ENCODE measurements around the gene HGF.

Gene HGF

DNA sequence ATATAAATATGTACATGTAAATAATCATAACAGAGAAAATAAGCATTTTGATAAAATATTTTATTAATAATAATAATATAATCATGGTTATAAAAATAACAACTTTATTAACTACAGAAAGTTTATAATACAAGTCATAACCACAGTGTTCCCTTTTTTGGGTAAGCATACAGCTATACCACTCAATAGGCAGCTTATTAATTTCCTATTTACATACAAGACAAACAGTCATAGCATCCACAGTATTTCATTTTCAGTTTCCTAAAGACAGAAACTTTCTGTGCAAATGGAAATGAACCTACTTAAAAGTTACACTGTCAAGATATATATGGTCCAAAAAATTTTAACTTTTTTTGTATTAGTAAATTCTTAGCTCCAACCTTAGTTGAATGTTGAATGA lies 70.9 kb downstream of the HGF start:
- no peak for DNase-seq (ENCODE audit: low read depth, low spot score)
- Histone ChIP-seq H3K9ac (ENCODE audit: insufficient read length) (no peak overlapping the region), H3K4me3 (no peak overlapping the region), H3K27ac (no peak overlapping the region), H3K36me3 (ENCODE audit: insufficient read depth, low read length) (no peaks in the 10 kb centered on the region), H3K9me3 (ENCODE audit: low read depth, low read length) (no peaks in the 10 kb centered on the region)
- TF ChIP-seq POLR2AphosphoS5 (IDR thresholded peaks at IDR 0.05; ENCODE audit: borderline replicate concordance, low read depth, low read length) (no peak), FOXP2 (optimal IDR thresholded peaks at IDR 0.05; ENCODE audit: control extremely low read depth, extremely low read length, insufficient read depth) (no peak), EZH2 (IDR thresholded peaks at IDR 0.05) (no peak)

GRCh38 chr7:81694711-81695110 lies 75.1 kb downstream of the HGF start:
- H3K36me3 ChIP-seq (ENCODE audit: insufficient read depth, low read length) = no peaks in the 10 kb centered on the region
- DNase-seq (ENCODE audit: low read depth, low spot score) = no peak
- no peak for TF ChIP-seq EZH2 (IDR thresholded peaks at IDR 0.05)
- no peak for TF ChIP-seq FOXP2 (optimal IDR thresholded peaks at IDR 0.05; ENCODE audit: control extremely low read depth, extremely low read length, insufficient read depth)
- TF ChIP-seq POLR2AphosphoS5 (IDR thresholded peaks at IDR 0.05; ENCODE audit: borderline replicate concordance, low read depth, low read length) = no peak
- H3K4me3 ChIP-seq = no peak overlapping the region
- H3K9me3 ChIP-seq (ENCODE audit: low read depth, low read length) = no peaks in the 10 kb centered on the region
- H3K9ac ChIP-seq (ENCODE audit: insufficient read length) = no peak overlapping the region
- H3K27ac ChIP-seq = no peak overlapping the region

GRCh38 chr7:81693894-81694293 lies 76.0 kb downstream of the HGF start:
- Histone ChIP-seq H3K27ac (no peak overlapping the region), H3K9ac (ENCODE audit: insufficient read length) (no peak overlapping the region), H3K4me3 (no peak overlapping the region), H3K9me3 (ENCODE audit: low read depth, low read length) (no peaks in the 10 kb centered on the region), H3K36me3 (ENCODE audit: insufficient read depth, low read length) (no peaks in the 10 kb centered on the region)
- no peak for DNase-seq (ENCODE audit: low read depth, low spot score)
- TF ChIP-seq POLR2AphosphoS5 (IDR thresholded peaks at IDR 0.05; ENCODE audit: borderline replicate concordance, low read depth, low read length) = no peak
- no peak for TF ChIP-seq EZH2 (IDR thresholded peaks at IDR 0.05)
- TF ChIP-seq FOXP2 (optimal IDR thresholded peaks at IDR 0.05; ENCODE audit: control extremely low read depth, extremely low read length, insufficient read depth) = no peak

DNA sequence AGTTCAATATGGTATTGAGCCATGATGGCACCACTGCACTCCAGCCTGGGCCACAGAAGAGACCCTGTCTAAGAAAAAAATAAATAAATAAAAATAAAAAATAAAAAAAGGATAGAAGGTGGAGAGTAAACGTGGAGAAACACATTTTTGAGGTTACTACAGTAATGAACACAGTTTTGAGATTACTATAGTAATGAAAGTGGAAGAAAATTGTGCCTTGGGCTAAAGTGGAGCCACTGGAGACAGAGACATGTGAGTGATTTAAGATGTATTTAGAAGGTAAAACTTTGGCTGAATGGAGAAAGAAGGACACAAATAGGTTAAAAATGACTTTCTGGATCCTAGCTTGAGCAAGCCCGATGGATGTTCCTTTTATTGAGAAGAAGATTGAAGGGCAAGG lies 76.8 kb downstream of the HGF start:
- TF ChIP-seq FOXP2 (optimal IDR thresholded peaks at IDR 0.05; ENCODE audit: control extremely low read depth, extremely low read length, insufficient read depth) (no peak), POLR2AphosphoS5 (IDR thresholded peaks at IDR 0.05; ENCODE audit: borderline replicate concordance, low read depth, low read length) (no peak), EZH2 (IDR thresholded peaks at IDR 0.05) (no peak)
- DNase-seq (ENCODE audit: low read depth, low spot score) = no peak
- H3K36me3 ChIP-seq (ENCODE audit: insufficient read depth, low read length) = no peaks in the 10 kb centered on the region
- H3K9me3 ChIP-seq (ENCODE audit: low read depth, low read length) = no peaks in the 10 kb centered on the region
- no peak overlapping the region for H3K4me3 ChIP-seq
- no peak overlapping the region for H3K9ac ChIP-seq (ENCODE audit: insufficient read length)
- H3K27ac ChIP-seq = no peak overlapping the region

DNA sequence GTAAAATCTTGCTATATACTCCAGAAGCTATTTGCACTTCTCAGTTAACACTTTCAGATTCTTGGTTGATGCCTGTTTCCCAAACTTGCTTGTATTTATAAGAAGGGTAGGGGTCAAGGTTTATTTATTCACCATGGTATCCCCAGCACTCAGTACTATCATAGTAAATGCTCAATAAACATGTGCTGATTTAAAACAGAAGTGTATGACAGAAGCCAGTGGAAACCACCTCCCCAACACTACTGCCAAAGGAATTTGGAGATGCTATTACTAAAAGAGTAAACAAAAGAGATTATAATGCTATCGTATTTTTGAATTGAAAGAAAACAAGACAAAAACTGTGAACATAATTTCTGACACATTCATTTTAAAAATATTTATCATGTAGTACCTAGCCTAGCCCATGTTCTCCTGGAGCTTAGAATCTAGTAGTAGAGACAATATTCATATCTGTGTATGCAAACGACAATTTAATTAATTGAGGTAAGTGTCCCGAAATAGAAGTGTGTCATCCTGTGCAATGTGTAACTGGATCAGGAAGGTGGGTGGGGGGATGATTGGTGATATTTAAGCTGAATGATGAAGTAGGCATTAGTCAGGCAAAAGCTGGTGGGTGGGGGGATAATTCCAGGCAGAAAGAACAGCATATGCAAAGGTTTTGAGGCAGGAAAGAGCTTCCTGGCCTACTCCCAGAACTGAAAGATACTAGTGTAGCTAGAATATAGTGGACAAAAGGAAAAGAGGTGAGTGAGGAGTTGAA lies 77.5 kb downstream of the HGF start:
- DNase-seq (ENCODE audit: low read depth, low spot score) = no peak
- H3K9ac ChIP-seq (ENCODE audit: insufficient read length) = no peak overlapping the region
- TF ChIP-seq POLR2AphosphoS5 (IDR thresholded peaks at IDR 0.05; ENCODE audit: borderline replicate concordance, low read depth, low read length) (no peak), FOXP2 (optimal IDR thresholded peaks at IDR 0.05; ENCODE audit: control extremely low read depth, extremely low read length, insufficient read depth) (no peak), EZH2 (IDR thresholded peaks at IDR 0.05) (no peak)
- H3K4me3 ChIP-seq = no peak overlapping the region
- H3K9me3 ChIP-seq (ENCODE audit: low read depth, low read length) = no peaks in the 10 kb centered on the region
- no peak overlapping the region for H3K27ac ChIP-seq
- H3K36me3 ChIP-seq (ENCODE audit: insufficient read depth, low read length) = no peaks in the 10 kb centered on the region

DNA sequence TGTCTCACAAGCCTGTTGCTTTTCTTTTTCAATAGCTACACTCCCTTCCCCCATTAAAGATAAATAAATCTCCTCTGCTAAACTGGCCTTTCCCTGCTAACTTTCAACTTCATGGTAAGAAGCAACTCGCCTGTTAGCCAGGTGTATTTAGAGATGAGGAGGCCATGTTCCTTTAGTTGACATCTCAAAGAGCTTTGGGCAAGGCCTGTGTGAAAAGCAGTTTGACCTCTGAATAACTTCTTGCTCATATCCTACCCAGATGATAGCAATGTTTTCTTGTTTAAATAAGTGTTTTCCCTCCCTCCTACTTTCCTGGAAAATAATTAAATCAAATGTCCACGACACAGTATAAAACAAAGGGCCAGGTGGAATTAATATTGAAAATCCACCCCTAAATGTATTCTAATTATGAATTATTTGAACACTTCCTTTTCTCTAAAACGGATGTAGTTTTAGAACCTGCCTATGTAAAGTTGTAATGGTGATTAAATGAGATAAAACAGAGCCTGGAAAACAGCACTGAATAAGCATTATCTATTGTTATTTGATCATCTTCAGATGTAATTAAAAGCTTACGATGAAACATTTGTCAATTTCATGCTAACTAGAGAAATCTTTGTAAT lies 78.5 kb downstream of the HGF start:
- TF ChIP-seq EZH2 (IDR thresholded peaks at IDR 0.05) (no peak), POLR2AphosphoS5 (IDR thresholded peaks at IDR 0.05; ENCODE audit: borderline replicate concordance, low read depth, low read length) (no peak), FOXP2 (optimal IDR thresholded peaks at IDR 0.05; ENCODE audit: control extremely low read depth, extremely low read length, insufficient read depth) (no peak)
- Histone ChIP-seq H3K9ac (ENCODE audit: insufficient read length) (no peak overlapping the region), H3K9me3 (ENCODE audit: low read depth, low read length) (no peaks in the 10 kb centered on the region), H3K36me3 (ENCODE audit: insufficient read depth, low read length) (no peaks in the 10 kb centered on the region), H3K27ac (no peak overlapping the region), H3K4me3 (no peak overlapping the region)
- no peak for DNase-seq (ENCODE audit: low read depth, low spot score)

GRCh38 chr7:81690688-81691087 lies 79.2 kb downstream of the HGF start:
- TF ChIP-seq POLR2AphosphoS5 (IDR thresholded peaks at IDR 0.05; ENCODE audit: borderline replicate concordance, low read depth, low read length) (no peak), FOXP2 (optimal IDR thresholded peaks at IDR 0.05; ENCODE audit: control extremely low read depth, extremely low read length, insufficient read depth) (no peak), EZH2 (IDR thresholded peaks at IDR 0.05) (no peak)
- no peaks in the 10 kb centered on the region for H3K36me3 ChIP-seq (ENCODE audit: insufficient read depth, low read length)
- no peak overlapping the region for H3K4me3 ChIP-seq
- H3K9me3 ChIP-seq (ENCODE audit: low read depth, low read length) = no peaks in the 10 kb centered on the region
- no peak overlapping the region for H3K27ac ChIP-seq
- no peak for DNase-seq (ENCODE audit: low read depth, low spot score)
- H3K9ac ChIP-seq (ENCODE audit: insufficient read length) = no peak overlapping the region

DNA sequence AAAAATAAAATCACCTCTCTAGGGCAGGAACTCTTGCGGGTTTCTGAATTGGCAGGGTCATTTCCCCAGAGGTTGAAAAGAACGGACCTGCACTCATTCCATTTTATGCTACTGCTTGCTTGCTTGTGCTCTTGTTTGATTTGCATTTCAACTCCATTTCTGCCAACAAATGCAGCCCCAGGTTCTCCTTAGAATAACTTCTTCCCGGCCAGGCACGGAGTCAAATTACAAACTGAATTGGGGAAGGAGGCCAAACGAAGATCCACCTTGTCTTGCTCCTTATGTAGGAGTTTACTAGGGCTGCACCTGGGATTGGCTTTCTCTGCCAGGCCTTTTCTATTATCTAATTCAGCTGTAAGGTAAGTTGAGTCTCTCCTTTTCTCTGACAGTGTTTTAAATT lies 79.6 kb downstream of the HGF start:
- no peak overlapping the region for H3K9ac ChIP-seq (ENCODE audit: insufficient read length)
- no peaks in the 10 kb centered on the region for H3K9me3 ChIP-seq (ENCODE audit: low read depth, low read length)
- no peak overlapping the region for H3K27ac ChIP-seq
- no peaks in the 10 kb centered on the region for H3K36me3 ChIP-seq (ENCODE audit: insufficient read depth, low read length)
- DNase-seq (ENCODE audit: low read depth, low spot score) = no peak
- H3K4me3 ChIP-seq = no peak overlapping the region
- TF ChIP-seq POLR2AphosphoS5 (IDR thresholded peaks at IDR 0.05; ENCODE audit: borderline replicate concordance, low read depth, low read length) (no peak), EZH2 (IDR thresholded peaks at IDR 0.05) (no peak), FOXP2 (optimal IDR thresholded peaks at IDR 0.05; ENCODE audit: control extremely low read depth, extremely low read length, insufficient read depth) (no peak)

All from SK-N-MC (cell line).